ENCODE results near the gene MON2. TPM values are rescaled to one million over a fixed set of nuclear protein-coding genes. Genes with fewer than 3 reads are reported as not detected.
"Not testable (repeated sequence)": the region's sequence is repeated elsewhere in the genome, so short reads cannot be mapped to it uniquely, and the experiment has no call there.

MON2 gene
- total RNA-seq, 4 donors from 2014 or later = 54.3 to 212 (median 61.9) TPM

- TF ChIP-seq POLR2A (IDR thresholded peaks at IDR 0.05) = no peak
- no peak for TF ChIP-seq POLR2AphosphoS5 (IDR thresholded peaks at IDR 0.05)
- TF ChIP-seq CTCF (IDR thresholded peaks at IDR 0.05) = no peak
- no peak for TF ChIP-seq EP300 (IDR thresholded peaks at IDR 0.05)
- no peak overlapping the region for H3K4me3 ChIP-seq
- no peak overlapping the region for H3K27ac ChIP-seq
- DNase-seq (ENCODE audit: low spot score in 2 of 2) = no peak
- H3K27me3 ChIP-seq = no peaks in the 10 kb centered on the region
- no peaks in the 10 kb centered on the region for H3K4me1 ChIP-seq
- H3K36me3 ChIP-seq = no peaks in the 10 kb centered on the region
- 87% methylated on average over 3 of the region's 3 CpGs for WGBS
- no peaks in the 10 kb centered on the region for H3K9me3 ChIP-seq
Measured at GRCh38 chr12:62458626-62459025, 8.0 kb upstream of the MON2 start.

- H3K27me3 ChIP-seq = no peaks in the 10 kb centered on the region
- H3K4me3 ChIP-seq = no peak overlapping the region
- H3K9me3 ChIP-seq = no peaks in the 10 kb centered on the region
- DNase-seq (ENCODE audit: low spot score in 2 of 2) = no peak
- TF ChIP-seq POLR2AphosphoS5 (IDR thresholded peaks at IDR 0.05) (no peak), EP300 (IDR thresholded peaks at IDR 0.05) (no peak), CTCF (IDR thresholded peaks at IDR 0.05) (no peak), POLR2A (IDR thresholded peaks at IDR 0.05) (no peak)
- no peaks in the 10 kb centered on the region for H3K36me3 ChIP-seq
- no peaks in the 10 kb centered on the region for H3K4me1 ChIP-seq
- no peak overlapping the region for H3K27ac ChIP-seq
Measured at GRCh38 chr12:62459976-62460375, 6.7 kb upstream of the MON2 start.

- 91% methylated on average over 8 of the region's 32 CpGs for WGBS
- not testable (repeated sequence) for H3K27ac ChIP-seq; H3K4me3 ChIP-seq; H3K27me3 ChIP-seq; DNase-seq (ENCODE audit: low spot score in 2 of 2); H3K36me3 ChIP-seq; H3K9me3 ChIP-seq; H3K4me1 ChIP-seq
Measured at GRCh38 chr12:62461171-62461837, 5.3 kb upstream of the MON2 start.

- H3K4me1 ChIP-seq = peaks cover 13% of the 10 kb centered on the region
- not testable (repeated sequence) for H3K27ac ChIP-seq; H3K27me3 ChIP-seq; H3K4me3 ChIP-seq; DNase-seq (ENCODE audit: low spot score in 2 of 2); H3K36me3 ChIP-seq; H3K9me3 ChIP-seq
- WGBS = 79% methylated on average over 7 of the region's 7 CpGs
Measured at GRCh38 chr12:62463252-62463651, 3.4 kb upstream of the MON2 start.

- peaks cover 39% of the 10 kb centered on the region for H3K4me1 ChIP-seq
- DNase-seq (ENCODE audit: low spot score in 2 of 2) = no peak
- peak overlapping the region; percentile 96 for H3K27ac ChIP-seq
- no peaks in the 10 kb centered on the region for H3K9me3 ChIP-seq
- WGBS = under 1% methylated on average over 16 of the region's 16 CpGs
- TF ChIP-seq POLR2A (IDR thresholded peaks at IDR 0.05) (no peak), POLR2AphosphoS5 (IDR thresholded peaks at IDR 0.05) (no peak), CTCF (IDR thresholded peaks at IDR 0.05) (no peak), EP300 (IDR thresholded peaks at IDR 0.05) (no peak)
- no peaks in the 10 kb centered on the region for H3K27me3 ChIP-seq
- H3K4me3 ChIP-seq = peak overlapping the region; percentile 92
- peaks cover 2% of the 10 kb centered on the region for H3K36me3 ChIP-seq
Measured at GRCh38 chr12:62466018-62466593, 520 bp upstream of the MON2 start.

- peaks cover 45% of the 10 kb centered on the region for H3K4me1 ChIP-seq
- H3K27ac ChIP-seq = no peak overlapping the region
- 61% methylated on average over 2 of the region's 2 CpGs for WGBS
- TF ChIP-seq POLR2A (IDR thresholded peaks at IDR 0.05) = no peak
- no peak for TF ChIP-seq POLR2AphosphoS5 (IDR thresholded peaks at IDR 0.05)
- no peak for TF ChIP-seq EP300 (IDR thresholded peaks at IDR 0.05)
- no peak for TF ChIP-seq CTCF (IDR thresholded peaks at IDR 0.05)
- no peaks in the 10 kb centered on the region for H3K9me3 ChIP-seq
- no peak for DNase-seq (ENCODE audit: low spot score in 2 of 2)
- no peaks in the 10 kb centered on the region for H3K27me3 ChIP-seq
- H3K36me3 ChIP-seq = peaks cover 8% of the 10 kb centered on the region
- peak overlapping the region; percentile 92 for H3K4me3 ChIP-seq
Measured at GRCh38 chr12:62468397-62468796, 1.8 kb downstream of the MON2 start.
